DOHH2 (cell line): ENCODE measurements around the gene PIAS3.

ENCODE experiments used
- EZH2phosphoT487 ChIP-seq: fragments of 200-600 bp; sonication (generic); IDR thresholded peaks from 2 replicates; pipeline ENCODE4 v1.6.1; 2017; ENCODE audit warnings: borderline replicate concordance, mild to moderate bottlenecking, antibody characterized with exemption, low read length, moderate library complexity, mixed read lengths
- TF ChIP-seq, protein P1 (sequence below): fragments of 200-600 bp; sonication (generic); IDR thresholded peaks from one replicate; pipeline ENCODE4 v1.5.1; 2014; ENCODE audit warnings: antibody characterized with exemption, mild to moderate bottlenecking, low read depth, low read length; ENCODE audit not compliant: poor library complexity, severe bottlenecking

- TF ChIP-seq, protein P1, sequence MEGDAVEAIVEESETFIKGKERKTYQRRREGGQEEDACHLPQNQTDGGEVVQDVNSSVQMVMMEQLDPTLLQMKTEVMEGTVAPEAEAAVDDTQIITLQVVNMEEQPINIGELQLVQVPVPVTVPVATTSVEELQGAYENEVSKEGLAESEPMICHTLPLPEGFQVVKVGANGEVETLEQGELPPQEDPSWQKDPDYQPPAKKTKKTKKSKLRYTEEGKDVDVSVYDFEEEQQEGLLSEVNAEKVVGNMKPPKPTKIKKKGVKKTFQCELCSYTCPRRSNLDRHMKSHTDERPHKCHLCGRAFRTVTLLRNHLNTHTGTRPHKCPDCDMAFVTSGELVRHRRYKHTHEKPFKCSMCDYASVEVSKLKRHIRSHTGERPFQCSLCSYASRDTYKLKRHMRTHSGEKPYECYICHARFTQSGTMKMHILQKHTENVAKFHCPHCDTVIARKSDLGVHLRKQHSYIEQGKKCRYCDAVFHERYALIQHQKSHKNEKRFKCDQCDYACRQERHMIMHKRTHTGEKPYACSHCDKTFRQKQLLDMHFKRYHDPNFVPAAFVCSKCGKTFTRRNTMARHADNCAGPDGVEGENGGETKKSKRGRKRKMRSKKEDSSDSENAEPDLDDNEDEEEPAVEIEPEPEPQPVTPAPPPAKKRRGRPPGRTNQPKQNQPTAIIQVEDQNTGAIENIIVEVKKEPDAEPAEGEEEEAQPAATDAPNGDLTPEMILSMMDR, result no peak
- no peak for TF ChIP-seq EZH2phosphoT487
These were observed 32.3 kb upstream of the PIAS3 start for GRCh38 chr1:145891143-145891542.
